NCI-H2196 treated with DMSO at 0.1 percent for 48 hours (cell line): Measurements from ENCODE around the gene GJB2.

Source experiments
- DNase-seq: peaks from one replicate; lab custom pipeline; 2025; ENCODE audit not compliant: unreplicated experiment; lab: John Stamatoyannopoulos, UW

Gene GJB2

GRCh38 chr13:20142927-20143480 lies 49.7 kb downstream of the GJB2 start:
- DNase-seq, result no peak

DNA sequence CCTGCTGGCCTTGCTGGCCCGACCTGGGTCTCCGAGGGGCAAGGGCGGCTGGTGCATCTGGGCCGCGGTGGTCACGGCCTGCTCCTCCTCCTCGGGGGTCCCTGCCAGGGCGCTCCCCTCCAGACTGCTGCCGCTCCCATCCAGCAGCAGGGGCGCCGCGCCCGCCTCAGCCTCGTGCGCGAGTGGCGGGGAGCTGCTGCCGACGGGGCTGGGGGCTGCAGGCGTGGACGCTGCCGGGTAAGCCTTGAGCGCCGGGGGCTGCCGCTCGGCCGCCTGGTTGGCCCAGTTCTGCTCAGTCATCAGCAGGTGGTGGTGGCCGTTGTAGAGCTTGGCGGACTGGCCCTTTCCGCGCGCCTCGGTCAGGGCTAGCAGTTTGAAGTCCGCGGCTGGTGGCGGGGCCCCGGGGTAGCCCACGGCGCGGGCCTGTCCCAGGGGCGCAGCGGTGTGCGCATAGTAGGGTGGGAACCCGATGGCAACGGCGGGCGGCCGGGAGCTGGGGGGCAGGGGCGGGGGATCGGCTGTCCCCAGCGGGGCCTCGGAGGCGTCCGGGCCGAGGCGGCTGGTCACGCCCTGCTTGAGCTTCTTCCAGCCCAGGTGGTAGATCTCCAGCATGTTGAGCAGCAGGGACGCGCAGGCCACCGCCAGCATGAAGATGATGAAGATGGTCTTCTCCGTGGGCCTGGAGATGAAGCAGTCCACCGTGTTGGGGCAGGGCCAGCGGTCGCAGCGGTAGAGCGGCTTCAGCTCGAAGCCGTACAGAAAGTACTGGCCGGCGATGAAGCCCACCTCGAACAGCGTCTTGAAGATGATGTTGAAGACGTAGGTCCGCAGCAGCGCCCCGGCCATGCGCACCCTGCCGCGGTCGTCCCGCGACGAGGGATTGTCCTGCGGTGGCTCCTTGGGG lies 50.5 kb downstream of the GJB2 start:
- no peak for DNase-seq

DNA sequence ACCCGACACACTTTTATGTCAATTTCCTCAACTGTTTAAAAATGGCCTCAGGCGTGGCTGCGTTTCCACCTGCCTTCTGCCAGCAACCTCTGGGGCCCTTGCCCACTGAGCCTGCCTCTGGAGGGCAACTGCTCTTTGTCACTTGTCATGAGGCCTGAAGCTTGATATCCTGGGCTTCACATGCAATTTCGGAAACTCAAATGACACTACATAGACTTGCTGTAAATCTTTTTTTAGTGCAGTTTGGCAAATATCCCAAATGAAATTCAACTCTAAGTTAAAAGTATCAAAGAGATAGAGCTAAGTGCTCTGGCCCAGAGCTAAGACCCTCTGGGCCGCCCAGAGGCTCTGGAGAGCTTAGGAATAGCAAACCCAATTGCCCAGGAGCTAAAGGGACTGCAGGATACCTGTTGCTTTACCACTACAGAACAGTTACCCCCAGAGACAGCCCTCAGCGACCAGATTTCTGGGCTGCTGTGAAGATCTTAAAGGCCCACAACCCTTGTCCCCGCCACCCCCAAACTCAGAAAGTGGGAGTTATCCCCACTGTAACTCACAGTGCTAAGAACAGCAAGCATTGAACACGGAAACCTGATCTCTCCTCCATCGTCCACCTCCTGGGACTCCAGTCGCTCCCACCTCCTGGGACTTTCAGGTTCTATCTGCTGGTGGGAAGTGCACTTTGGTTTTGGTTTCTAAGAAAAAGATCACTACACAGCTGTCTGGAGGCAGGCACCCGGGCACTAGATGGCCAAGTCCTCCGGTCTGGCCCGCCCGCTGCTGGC lies 51.3 kb downstream of the GJB2 start:
- no peak for DNase-seq

DNA sequence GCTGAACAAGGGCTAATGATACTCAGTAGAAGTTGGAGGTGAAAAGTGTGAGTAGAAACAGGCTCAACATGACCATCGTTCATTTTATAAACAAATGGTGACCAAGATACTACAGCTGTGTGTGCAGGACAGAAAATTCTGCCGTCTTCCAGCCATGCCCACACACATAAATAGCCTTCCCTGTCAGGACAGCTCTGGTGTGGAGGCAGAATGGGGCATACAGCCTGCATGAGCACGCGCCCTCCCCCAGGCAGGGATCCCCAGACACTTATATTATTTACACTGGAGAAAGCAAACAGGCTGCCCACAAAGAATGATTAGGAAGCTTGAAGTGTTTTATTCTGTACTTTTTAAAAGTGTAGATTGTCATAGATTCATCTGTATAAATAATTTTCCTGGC lies 52.3 kb downstream of the GJB2 start:
- DNase-seq, result no peak

- DNase-seq, result no peak
Observed at GRCh38 chr13:20137875-20138274, 54.9 kb downstream of the GJB2 start.
